ENCODE measurements around the gene UBE2Q2.
A peak's percentile ranks its signal among the peaks of the same experiment; 100 is the strongest.
"Not testable (repeated sequence)": the region's sequence is repeated elsewhere in the genome, so short reads cannot be mapped to it uniquely, and the experiment has no call there.

UBE2Q2 gene

DNA sequence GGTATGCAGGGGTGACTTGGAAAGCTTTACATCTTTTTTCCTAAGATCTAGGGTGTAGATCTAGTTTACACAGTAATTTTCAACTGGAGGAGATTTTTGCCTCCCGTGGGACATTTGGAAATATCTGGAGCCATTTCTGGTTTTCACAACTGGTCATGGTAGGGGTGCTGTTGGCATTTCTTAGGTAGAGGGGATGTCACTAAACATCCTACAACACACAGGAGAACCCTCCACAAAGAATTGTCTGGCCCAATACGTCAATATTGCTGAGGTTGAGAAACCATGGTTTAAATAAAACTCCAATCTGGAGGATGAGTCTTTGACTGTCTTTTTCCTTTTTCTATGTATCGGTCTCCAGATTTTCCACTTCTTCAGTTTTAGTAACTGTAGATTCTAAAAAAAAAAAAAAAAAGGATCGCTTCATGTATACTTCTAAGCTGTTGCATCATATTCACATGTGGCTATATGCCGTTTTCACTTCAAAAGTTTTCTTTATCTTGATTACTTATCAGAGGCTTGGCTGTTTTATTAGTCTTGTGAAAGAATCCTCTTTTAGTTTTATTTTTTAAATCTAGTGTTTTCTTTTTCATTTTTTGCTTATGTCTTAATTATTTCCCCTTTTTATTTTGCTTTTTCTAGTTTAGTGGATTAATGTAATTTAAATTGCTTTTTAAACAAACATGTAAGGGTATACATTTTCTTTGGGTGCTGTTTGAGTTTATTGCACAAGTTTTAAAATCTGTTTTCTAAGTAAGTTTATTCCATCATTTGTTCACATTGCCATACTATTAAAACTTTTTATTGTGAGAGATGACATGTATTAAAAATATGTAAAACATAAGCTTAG is 21.2 kb downstream of the UBE2Q2 start:
- no peak for DNase-seq (ENCODE audit: low read depth in 4 of 4, low spot score in 1 of 4)

DNA sequence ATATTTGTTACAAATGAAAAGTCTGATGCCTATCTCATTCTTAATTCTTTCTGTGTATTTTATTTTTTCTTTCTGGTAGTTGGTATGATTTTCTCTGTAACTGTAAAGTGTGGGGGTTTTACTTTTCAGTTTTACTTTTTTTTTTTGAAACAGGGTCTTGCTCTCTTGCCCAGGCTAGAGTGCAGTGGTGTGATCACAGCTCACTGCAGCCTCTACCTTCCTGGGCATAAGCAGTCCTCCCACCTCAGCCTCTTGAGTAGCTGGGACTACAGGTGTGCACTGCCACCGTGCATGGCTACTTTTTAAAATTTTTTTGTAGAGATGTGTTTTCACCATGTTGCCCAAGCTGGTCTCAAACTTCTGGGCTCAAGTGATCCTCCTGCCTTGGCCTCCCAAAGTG is 22.8 kb downstream of the UBE2Q2 start:
- DNase-seq (ENCODE audit: low read depth in 4 of 4, low spot score in 1 of 4): not testable (repeated sequence)

DNA sequence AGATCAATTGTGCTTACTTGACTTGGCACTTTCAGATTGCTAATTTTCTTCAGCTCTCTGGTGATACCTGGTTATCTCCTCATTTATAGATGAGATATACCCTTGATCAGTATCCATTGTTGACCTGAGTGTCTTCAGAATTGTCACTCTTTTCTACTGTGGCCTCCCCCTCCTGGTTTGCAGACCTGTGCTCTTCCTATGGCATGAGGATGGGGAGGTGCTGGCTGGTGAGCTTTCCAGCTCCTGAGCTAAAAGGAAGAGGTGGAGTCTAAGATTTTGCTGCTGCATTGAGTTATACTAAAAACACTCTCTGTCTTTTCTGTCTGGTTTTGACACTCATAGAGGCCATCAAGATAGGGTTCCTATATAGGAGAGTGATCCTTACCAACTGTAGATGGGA is 23.7 kb downstream of the UBE2Q2 start:
- DNase-seq (ENCODE audit: low read depth in 4 of 4, low spot score in 1 of 4): no peak

DNA sequence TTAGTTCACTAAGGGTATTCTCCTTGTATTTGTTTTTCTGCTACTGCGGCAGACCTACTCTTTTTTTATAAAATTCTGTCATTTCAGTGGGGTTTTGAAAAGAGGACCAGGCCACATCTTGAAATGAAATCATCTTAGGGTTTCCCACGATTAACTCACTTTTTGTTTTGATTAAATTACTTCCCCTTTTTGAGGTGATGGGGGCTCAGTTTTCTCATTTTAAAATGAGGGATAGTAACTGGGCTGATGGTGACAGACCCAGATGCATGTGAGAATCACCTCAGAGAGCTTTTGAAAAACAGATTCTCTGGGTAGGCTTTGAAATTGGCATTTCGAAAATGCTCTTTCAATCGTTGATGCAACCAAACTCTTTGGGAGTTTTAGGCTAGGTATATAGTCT is 24.2 kb downstream of the UBE2Q2 start:
- DNase-seq (ENCODE audit: low read depth in 4 of 4, low spot score in 1 of 4): no peak

DNA sequence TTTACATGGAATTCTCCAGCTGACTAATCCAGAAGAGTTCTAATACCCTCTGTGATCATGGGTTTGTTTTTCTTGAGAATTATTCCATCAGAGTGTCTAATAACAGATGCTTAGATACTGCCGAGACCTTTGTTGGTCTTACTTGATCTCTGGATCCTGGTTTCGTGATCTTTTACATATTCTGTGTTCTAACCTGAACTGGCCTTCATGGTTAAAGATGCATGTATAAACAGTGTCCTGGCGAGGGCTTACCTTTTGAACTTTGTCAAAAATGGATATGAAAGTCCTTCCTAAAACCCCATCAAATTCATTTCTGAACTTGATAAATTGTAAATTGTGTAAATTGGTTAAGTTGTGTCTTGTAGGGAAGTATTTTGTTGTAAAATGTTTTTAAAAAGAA is 24.8 kb downstream of the UBE2Q2 start:
- no peak for DNase-seq (ENCODE audit: low read depth in 4 of 4, low spot score in 1 of 4)

DNA sequence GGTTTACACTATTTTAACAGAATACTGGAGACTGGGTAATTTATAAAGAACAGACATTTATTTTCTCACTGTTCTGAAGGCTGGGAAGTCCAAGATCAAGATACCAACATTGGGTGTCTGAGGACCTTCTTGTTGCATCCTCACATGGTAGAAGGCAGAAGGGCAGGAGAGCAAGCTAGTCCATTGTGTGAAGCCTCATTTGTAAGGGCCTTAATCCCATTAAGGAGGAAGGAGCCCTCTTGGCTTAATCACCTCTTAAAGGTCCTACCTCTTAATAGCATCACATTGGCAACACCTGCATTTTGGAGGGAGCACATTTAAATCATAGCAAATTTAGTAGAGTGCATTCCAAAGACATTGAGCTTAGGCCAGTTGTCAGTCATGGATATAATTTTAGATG is 26.2 kb downstream of the UBE2Q2 start:
- no peak for DNase-seq (ENCODE audit: low read depth in 4 of 4, low spot score in 1 of 4)

DNA sequence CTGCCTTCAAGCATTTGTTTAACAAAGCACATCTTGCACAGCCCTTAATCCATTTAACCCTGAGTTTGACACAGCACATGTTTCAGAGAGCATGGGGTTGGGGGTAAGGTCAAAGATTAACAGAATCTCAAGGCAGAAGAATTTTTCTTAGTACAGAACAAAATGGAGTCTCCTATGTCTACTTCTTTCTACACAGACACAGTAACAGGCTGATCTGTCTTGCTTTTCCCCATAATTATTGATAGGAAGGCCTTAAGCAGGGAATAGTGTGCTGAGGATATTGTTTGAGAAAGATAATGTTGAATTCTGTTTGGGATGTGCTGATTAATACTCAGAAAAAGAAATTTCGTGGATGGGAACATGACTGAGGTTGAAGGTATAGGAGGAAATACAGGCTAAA is 28.3 kb downstream of the UBE2Q2 start:
- not testable (repeated sequence) for DNase-seq (ENCODE audit: low read depth in 4 of 4, low spot score in 1 of 4)

DNA sequence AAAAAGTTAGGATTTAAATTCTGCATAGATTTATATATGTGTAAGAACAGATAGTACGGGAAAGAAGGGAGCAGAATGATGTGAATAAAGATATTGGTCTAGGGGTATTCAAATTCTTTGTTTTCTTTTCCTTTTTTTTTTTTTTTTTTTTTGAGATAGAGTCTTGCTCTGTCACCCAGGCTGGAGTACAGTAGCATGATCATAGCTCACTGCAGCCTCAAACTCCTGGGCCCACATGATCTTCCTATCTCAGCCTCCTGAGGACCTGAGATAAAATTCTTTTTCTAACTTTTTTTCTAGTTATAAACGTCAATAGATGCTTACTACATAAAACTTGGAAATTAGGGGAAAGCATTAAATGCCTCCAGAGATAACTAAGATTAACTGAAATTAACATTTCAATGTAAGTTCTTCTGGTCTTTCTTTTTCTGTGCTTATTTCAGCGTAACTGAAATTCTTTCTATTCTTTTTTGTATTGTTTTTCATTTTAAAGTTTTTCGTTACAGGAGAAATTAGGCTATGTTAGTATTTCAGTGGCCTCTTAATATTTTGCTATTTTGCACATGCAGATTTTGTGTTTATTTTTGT is 29.2 kb downstream of the UBE2Q2 start:
- no peak for DNase-seq (ENCODE audit: low read depth in 4 of 4, low spot score in 1 of 4)

DNA sequence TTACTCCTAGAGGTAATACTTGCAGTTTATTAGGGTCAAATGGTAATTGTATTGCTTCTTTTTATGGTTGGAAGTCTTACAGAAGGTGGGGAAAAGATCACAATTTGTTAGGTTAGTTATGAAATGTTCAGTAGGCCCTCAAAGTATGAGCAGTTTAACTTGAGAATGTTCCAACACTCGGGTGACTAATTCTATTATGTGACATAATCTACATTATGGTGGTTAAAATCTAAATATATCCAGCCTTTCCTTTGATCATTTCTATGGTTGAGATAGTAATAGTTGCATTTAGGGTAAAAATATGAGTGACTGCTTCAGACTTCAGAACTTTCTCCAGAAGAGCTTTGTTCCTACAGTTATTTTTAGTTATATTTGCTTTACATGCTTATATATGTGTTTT is 40.8 kb downstream of the UBE2Q2 start:
- DNase-seq (ENCODE audit: low read depth in 4 of 4, low spot score in 1 of 4): no peak

DNA sequence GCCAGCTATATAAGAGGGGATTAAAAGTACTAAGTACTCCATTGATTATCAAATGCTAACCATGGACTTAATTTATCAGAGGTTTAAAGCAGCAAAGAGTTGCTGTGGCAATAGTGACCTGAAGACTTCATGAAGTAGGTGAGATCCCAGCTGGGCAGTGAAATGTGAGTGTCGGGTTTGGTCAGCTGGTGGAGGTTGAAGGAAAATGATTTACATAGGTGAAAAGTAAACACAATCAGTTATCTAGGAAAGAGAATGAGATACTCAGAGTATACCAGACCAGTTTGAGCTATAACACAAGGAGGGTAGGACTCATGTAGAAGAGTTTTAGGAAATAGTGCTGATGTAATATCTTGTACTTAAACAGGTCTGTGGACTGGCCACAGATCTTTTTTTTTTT is 43.9 kb downstream of the UBE2Q2 start:
- DNase-seq (ENCODE audit: low read depth in 4 of 4, low spot score in 1 of 4): no peak

DNA sequence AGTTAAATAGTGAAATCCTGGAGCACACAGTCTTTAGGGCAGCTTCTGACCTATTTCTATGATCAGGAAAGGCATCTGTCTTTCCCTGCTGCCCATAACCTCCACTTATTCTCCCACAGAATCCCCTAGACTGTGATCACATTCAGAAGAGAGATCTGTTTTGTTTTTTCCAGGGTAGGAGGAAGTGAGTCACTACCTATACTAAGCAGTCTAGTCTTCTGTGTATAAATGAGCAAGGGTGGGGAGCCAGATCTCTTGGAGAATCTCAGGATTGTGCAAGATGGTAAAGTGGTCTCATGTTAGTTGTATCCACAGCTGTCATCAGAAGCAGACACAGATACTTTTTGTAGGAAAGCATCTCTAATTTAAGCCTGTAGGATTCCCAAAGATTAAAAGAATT is 48.6 kb downstream of the UBE2Q2 start:
- no peak for DNase-seq (ENCODE audit: low read depth in 4 of 4, low spot score in 1 of 4)

DNA sequence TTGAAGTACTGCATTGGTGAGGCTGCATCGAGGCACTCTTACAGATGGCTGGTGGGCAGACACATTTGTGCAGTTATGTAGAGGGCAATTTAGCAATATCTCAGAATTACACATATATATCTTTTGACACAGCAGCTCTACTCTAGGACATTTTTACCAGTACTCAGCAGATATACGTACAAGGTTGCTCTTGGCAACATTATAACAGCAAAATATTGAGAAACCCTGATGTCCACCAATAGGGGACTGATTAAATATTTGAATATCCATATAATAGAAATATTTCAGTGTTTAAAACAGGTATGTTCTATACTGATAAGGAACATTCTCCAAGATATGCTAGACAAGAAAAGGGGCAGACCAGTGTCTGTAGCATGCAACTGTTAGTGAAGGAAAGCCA is 52.5 kb downstream of the UBE2Q2 start:
- no peak for DNase-seq (ENCODE audit: low read depth in 4 of 4, low spot score in 1 of 4)

DNA sequence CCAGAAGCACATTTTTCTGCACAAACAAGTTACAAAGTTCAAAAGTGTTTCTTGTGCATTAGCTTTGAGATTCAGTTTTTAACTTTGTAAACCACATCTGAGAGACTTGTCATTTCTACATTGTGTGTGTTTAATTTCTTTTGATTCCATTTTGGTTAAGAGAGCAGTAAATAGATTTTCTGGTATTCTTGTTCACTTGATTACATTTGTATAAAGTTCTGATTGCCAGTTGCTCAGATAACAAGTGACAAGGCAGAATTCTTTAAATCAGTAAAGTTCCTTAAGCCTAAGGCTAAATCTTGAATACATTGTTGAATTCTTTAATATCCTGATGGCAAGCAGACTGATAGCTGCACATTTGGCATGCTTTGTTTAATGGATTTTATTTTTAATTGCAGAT is 57.3 kb downstream of the UBE2Q2 start:
- DNase-seq (ENCODE audit: low read depth in 4 of 4, low spot score in 1 of 4): no peak

DNA sequence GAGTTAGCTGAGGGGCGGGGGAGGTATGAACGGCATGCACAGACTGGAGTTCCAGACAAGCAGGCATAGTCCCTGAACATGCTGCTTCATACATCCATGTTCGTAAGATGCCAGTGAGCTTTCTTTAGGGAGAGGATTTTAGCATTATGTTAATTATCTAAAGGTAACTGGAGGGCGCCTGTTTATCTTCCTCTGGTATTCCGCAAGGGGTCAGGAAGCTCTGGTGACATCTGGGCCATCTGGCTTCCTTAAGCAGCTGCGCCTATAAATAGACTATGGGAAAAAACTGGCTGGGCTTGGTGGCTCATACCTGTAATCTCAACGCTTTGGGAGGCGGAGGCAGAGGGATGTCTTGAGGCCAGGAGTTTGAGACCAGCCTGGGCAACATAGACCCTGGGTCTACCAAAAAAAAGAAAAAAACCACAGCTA is 58.9 kb downstream of the UBE2Q2 start:
- DNase-seq (ENCODE audit: low read depth in 4 of 4, low spot score in 1 of 4): no peak

DNA sequence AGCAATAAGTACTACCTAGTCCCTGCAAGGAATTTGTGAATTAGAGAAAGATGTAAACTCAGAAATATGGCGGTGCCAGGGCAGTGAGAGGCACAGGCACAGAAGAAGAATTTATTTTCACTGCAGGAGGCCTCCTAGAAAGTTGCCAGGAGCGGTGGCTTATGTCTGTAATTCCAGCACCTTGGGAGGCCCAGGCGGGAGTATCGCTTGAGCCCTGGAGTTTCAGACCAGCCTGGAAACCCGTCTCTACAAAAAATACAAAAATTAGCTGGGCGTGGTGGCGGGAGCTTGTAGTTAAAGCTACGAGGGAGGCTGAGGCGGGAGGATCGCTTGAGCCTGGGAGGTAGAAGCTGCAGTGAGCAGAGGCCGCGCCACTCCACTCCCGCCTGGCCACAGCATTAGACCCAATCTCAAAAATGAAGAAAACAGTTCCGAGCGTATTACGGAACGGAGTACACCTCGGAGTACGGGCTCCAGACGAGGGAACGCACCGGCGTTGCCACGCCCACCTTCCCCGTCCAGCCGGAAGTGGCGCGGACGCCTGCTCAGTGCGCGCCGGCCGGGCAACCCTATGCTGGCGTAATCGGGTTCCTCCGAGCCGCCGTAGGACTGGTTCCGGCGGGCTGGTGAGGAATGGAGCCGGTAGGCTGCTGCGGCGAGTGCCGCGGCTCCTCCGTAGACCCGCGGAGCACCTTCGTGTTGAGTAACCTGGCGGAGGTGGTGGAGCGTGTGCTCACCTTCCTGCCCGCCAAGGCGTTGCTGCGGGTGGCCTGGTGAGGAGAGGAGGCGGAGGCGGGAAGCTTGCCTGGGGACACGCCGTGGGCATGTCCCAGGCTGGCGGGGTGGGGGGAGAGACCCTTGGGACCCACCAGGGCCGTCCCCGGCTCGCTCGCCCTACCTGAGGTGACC is 60.3 kb downstream of the UBE2Q2 start, which contains the start of gene FBXO22:
TSS of gene FBXO22 (plus strand) at position 548 of the 909 bp plus-strand sequence. CDS start at position 634, 86 bp downstream.
- peak; percentile 80 to 88 (median 88) for DNase-seq (ENCODE audit: low read depth in 4 of 4, low spot score in 1 of 4)

DNA sequence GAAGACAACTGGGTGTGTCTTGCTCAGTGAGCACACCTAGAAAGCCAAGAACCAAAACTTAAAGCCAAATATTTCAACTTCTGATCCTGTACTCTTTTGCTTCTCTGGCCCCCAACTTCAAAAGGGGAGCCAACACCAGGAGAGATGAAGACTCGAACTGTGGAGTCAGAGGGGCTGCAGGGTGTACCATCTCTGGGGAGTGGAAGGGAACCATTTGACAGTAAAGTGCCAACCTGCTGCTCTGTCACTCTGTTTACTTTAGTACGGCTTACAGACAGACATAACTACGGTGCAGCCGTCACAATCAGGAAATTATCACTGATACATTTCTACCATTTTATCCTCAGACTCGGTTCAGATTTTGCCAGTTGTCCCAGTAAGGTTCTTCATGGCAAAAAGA is 62.0 kb downstream of the UBE2Q2 start:
- DNase-seq (ENCODE audit: low read depth in 4 of 4, low spot score in 1 of 4): no peak

DNA sequence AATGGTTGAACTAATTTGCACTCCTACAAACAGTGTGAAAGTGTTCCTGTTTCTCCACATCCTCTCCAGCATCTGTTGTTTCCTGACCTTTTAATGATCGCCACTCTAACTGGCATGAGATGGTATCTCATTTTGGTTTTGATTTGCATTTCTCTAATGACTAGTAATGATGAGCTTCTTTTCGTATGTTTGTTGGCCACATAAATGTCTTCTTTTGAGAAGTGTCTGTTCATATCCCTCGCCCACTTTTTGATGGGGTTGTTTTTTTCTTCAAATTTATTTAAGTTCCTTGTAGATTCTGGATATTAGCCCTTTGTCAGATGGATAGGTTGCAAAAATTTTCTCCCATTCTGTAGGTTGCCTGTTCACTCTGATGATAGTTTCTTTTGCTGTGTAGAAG is 67.1 kb downstream of the UBE2Q2 start:
- not testable (repeated sequence) for DNase-seq (ENCODE audit: low read depth in 4 of 4, low spot score in 1 of 4)

DNA sequence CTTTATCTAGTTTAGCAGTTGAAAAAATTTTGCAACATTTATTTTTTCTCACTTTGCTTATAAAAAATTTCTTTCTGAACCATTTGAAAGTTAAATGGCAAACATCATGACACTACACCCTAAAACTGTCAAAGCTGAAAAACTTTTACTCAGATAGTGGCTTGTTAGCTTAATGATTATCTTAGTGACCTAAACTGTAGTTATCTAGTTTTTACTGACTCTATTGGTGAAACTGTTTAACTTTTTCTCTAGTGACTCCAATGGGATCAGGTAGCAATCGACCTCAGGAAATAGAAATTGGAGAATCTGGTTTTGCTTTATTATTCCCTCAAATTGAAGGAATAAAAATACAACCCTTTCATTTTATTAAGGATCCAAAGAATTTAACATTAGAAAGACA is 73.7 kb downstream of the UBE2Q2 start:
- no peak for DNase-seq (ENCODE audit: low read depth in 4 of 4, low spot score in 1 of 4)

DNA sequence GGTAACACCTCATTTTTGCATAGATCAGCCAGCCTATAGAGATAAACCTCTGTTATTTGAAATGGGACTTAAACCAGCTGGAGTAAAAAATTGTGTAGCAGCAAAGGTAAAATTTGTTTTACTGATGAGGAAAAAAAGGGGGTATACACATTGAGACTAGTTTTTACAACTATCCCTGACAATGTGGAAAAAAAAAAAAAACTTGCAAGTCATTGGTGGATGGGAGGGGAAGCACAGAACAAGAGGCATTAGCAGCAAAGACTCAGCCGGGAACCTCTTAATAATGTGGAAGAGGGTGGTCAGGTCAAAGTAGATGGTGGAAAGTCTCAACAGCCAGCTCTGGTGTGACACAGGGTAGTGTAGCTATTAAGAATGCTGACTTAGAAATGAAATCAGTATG is 74.9 kb downstream of the UBE2Q2 start:
- DNase-seq (ENCODE audit: low read depth in 4 of 4, low spot score in 1 of 4): no peak

DNA sequence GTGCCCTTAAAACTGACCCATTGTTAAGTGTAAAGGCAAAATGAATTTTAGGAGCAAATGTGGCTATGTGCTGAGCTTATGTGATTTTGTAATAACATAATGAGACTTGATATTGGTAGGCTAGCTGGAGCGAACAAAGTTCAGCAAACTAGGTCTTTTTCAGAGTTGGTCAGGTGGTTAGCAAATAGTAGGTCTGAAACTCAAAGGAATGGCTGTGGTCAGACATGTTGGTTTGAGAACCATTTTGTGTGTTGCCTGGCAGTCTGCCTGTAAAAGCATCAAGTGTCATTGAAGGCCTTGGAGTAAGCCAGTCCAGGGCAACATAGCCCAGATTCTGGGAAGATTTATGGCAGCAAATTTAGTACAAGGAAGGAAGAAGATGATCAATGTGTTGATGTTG is 76.8 kb downstream of the UBE2Q2 start:
- no peak for DNase-seq (ENCODE audit: low read depth in 4 of 4, low spot score in 1 of 4)

All from stimulated activated CD4-positive, alpha-beta T cell treated with anti-CD3 and anti-CD28 coated beads, Interleukin-1b, Interleukin-23, amount 100 ng/mL, for 24 hours (primary cell).